WTC11 (cell line): Measurements from ENCODE around the gene PNMA8B. TPM values are rescaled to one million over a fixed set of nuclear protein-coding genes. Genes with fewer than 3 reads are reported as not detected.

Source experiments
- ATAC-seq: fragments of 200-7000 bp; cut with Tn5 transposase; 2 replicates; pipeline ENCODE4 v1.10.0; 2021; ENCODE audit warnings: mild to moderate bottlenecking, moderate library complexity
- CTCF ChIA-PET: fragments of 300-600 bp; sonication (Branson Sonifier 250); formaldehyde crosslinking; loops from one replicate; lab custom pipeline; 2021; ENCODE audit warnings: antibody characterized with exemption; lab: Charles Lee
- POLR2A ChIA-PET: fragments of 350-600 bp; sonication (Branson Sonifier 250); formaldehyde crosslinking; loops from one replicate; lab custom pipeline; 2021; ENCODE audit warnings: antibody characterized with exemption; lab: Charles Lee
- DNase-seq: peaks from one replicate; pipeline ENCODE4 v3.0.0; 2021; ENCODE audit warnings: low spot score
- H3K27ac Mint-ChIP-seq: 2 replicates; pipeline ENCODE4 v1.8.0; 2021; ENCODE audit warnings: mixed read lengths
- H3K27me3 Mint-ChIP-seq: 2 replicates; pipeline ENCODE4 v1.8.0; 2021; ENCODE audit warnings: low read depth, mild to moderate bottlenecking, moderate library complexity, mixed read lengths
- H3K36me3 Mint-ChIP-seq: 2 replicates; pipeline ENCODE4 v1.8.0; 2021; ENCODE audit warnings: mixed read lengths
- H3K4me1 Mint-ChIP-seq: 2 replicates; pipeline ENCODE4 v1.8.0; 2022; ENCODE audit warnings: mixed read lengths
- H3K4me3 Mint-ChIP-seq: 2 replicates; pipeline ENCODE4 v1.8.0; 2021; ENCODE audit warnings: mild to moderate bottlenecking, moderate library complexity, mixed read lengths
- H3K9me3 Mint-ChIP-seq: 2 replicates; pipeline ENCODE4 v1.8.0; 2021; ENCODE audit warnings: mixed read lengths
- ATF3 ChIP-seq: sonication (generic); formaldehyde crosslinking; conservative IDR thresholded peaks from 2 replicates; pipeline ENCODE4 v1.8.1; 2022; ENCODE audit warnings: mild to moderate bottlenecking, missing genetic modification reagents
- CBFB ChIP-seq: sonication (generic); formaldehyde crosslinking; IDR thresholded peaks from 2 replicates; pipeline ENCODE4 v1.8.1; 2022; ENCODE audit warnings: mild to moderate bottlenecking, low read depth, missing genetic modification reagents
- CREB1 ChIP-seq: sonication (generic); formaldehyde crosslinking; IDR thresholded peaks from 2 replicates; pipeline ENCODE4 v1.8.0; 2023; ENCODE audit warnings: mild to moderate bottlenecking, missing genetic modification reagents
- ELF4 ChIP-seq: sonication (generic); formaldehyde crosslinking; IDR thresholded peaks from 2 replicates; pipeline ENCODE4 v1.8.1; 2022; ENCODE audit warnings: low read depth, mild to moderate bottlenecking, moderate library complexity, missing genetic modification reagents
- GTF2I ChIP-seq: fragments of 250-450 bp; sonication (Bioruptor Pico); conservative IDR thresholded peaks from 2 replicates; pipeline ENCODE4 v1.4.0; 2021; ENCODE audit warnings: mild to moderate bottlenecking
- HMGA2 ChIP-seq: fragments of 250-450 bp; sonication (Bioruptor Pico); IDR thresholded peaks from 2 replicates; pipeline ENCODE4 v1.4.0; 2021; ENCODE audit warnings: mild to moderate bottlenecking, moderate library complexity
- IRF2 ChIP-seq: sonication (generic); formaldehyde crosslinking; IDR thresholded peaks from 2 replicates; pipeline ENCODE4 v1.8.0; 2022; ENCODE audit warnings: low read depth, missing genetic modification reagents, borderline replicate concordance
- NFATC4 ChIP-seq: fragments of 250-450 bp; sonication (Bioruptor Pico); IDR thresholded peaks from 2 replicates; pipeline ENCODE4 v1.9.0; 2021; ENCODE audit warnings: mild to moderate bottlenecking
- NFYB ChIP-seq: sonication (generic); formaldehyde crosslinking; conservative IDR thresholded peaks from 2 replicates; pipeline ENCODE4 v1.8.0; 2022; ENCODE audit warnings: low read depth, missing genetic modification reagents
- PRRX2 ChIP-seq: fragments of 250-450 bp; sonication (Bioruptor Pico); IDR thresholded peaks from 2 replicates; pipeline ENCODE4 v1.8.0; 2021; ENCODE audit warnings: mild to moderate bottlenecking
- RORB ChIP-seq: fragments of 250-450 bp; sonication (Bioruptor Pico); IDR thresholded peaks from 2 replicates; pipeline ENCODE4 v1.9.0; 2021; ENCODE audit warnings: mild to moderate bottlenecking
- SMAD3 ChIP-seq: sonication (generic); formaldehyde crosslinking; IDR thresholded peaks from 2 replicates; pipeline ENCODE4 v1.8.0; 2022; ENCODE audit warnings: missing genetic modification reagents, mild to moderate bottlenecking, borderline replicate concordance
- SOX15 ChIP-seq: fragments of 250-450 bp; sonication (Bioruptor Pico); IDR thresholded peaks from 2 replicates; pipeline ENCODE4 v1.9.0; 2021; ENCODE audit warnings: mild to moderate bottlenecking
- TP53 ChIP-seq: sonication (generic); formaldehyde crosslinking; IDR thresholded peaks from 2 replicates; pipeline ENCODE4 v1.8.1; 2023; ENCODE audit warnings: mild to moderate bottlenecking, missing genetic modification reagents
- ZBTB21 ChIP-seq: sonication (generic); formaldehyde crosslinking; IDR thresholded peaks from 2 replicates; pipeline ENCODE4 v1.8.1; 2023; ENCODE audit warnings: mild to moderate bottlenecking, missing genetic modification reagents, borderline replicate concordance
- ZMAT4 ChIP-seq: fragments of 250-450 bp; sonication (Bioruptor Pico); IDR thresholded peaks from 2 replicates; pipeline ENCODE4 v1.9.0; 2021; ENCODE audit warnings: mild to moderate bottlenecking
- total RNA-seq: library from RNA; stranded (reverse); gene quantifications from 3 replicates; pipeline ENCODE4 v1.2.3, GENCODE V29; 2021
- TF ChIP-seq, protein P1 (sequence below): sonication (generic); formaldehyde crosslinking; IDR thresholded peaks from 2 replicates; pipeline ENCODE4 v1.8.0; 2022; ENCODE audit warnings: mild to moderate bottlenecking, missing genetic modification reagents
- TF ChIP-seq, protein P2 (sequence below): sonication (generic); formaldehyde crosslinking; IDR thresholded peaks from 2 replicates; pipeline ENCODE4 v1.8.1; 2022; ENCODE audit warnings: low read depth, missing genetic modification reagents, borderline replicate concordance
- TF ChIP-seq, protein P3 (sequence below): fragments of 250-450 bp; sonication (Bioruptor Pico); IDR thresholded peaks from 2 replicates; pipeline ENCODE4 v1.9.0; 2021; ENCODE audit warnings: mild to moderate bottlenecking, borderline replicate concordance
- TF ChIP-seq, protein P4 (sequence below): sonication (generic); formaldehyde crosslinking; IDR thresholded peaks from 2 replicates; pipeline ENCODE4 v1.8.0; 2022; ENCODE audit warnings: mild to moderate bottlenecking, missing genetic modification reagents
- TF ChIP-seq, protein P5 (sequence below): sonication (generic); formaldehyde crosslinking; IDR thresholded peaks from 2 replicates; pipeline ENCODE4 v1.8.1; 2023; ENCODE audit warnings: mild to moderate bottlenecking, missing genetic modification reagents
- TF ChIP-seq, protein P6 (sequence below): fragments of 250-450 bp; sonication (Bioruptor Pico); IDR thresholded peaks from 2 replicates; pipeline ENCODE4 v1.9.0; 2021; ENCODE audit warnings: moderate library complexity, mild to moderate bottlenecking, inconsistent platforms, borderline replicate concordance

The PNMA8B gene
- total RNA-seq, 1 experiment from 2014 or later: 2.8 TPM

GRCh38 chr19:46474211-46474610, 21.5 kb downstream of the PNMA8B start (continued):
- TF ChIP-seq, protein P1, sequence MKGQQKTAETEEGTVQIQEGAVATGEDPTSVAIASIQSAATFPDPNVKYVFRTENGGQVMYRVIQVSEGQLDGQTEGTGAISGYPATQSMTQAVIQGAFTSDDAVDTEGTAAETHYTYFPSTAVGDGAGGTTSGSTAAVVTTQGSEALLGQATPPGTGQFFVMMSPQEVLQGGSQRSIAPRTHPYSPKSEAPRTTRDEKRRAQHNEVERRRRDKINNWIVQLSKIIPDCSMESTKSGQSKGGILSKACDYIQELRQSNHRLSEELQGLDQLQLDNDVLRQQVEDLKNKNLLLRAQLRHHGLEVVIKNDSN (CRISPR knock-in tag): no peak
- TF ChIP-seq, protein P2, sequence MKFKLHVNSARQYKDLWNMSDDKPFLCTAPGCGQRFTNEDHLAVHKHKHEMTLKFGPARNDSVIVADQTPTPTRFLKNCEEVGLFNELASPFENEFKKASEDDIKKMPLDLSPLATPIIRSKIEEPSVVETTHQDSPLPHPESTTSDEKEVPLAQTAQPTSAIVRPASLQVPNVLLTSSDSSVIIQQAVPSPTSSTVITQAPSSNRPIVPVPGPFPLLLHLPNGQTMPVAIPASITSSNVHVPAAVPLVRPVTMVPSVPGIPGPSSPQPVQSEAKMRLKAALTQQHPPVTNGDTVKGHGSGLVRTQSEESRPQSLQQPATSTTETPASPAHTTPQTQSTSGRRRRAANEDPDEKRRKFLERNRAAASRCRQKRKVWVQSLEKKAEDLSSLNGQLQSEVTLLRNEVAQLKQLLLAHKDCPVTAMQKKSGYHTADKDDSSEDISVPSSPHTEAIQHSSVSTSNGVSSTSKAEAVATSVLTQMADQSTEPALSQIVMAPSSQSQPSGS (CRISPR knock-in tag): no peak
- TF ChIP-seq, all 79 proteins: peak for 0

DNA sequence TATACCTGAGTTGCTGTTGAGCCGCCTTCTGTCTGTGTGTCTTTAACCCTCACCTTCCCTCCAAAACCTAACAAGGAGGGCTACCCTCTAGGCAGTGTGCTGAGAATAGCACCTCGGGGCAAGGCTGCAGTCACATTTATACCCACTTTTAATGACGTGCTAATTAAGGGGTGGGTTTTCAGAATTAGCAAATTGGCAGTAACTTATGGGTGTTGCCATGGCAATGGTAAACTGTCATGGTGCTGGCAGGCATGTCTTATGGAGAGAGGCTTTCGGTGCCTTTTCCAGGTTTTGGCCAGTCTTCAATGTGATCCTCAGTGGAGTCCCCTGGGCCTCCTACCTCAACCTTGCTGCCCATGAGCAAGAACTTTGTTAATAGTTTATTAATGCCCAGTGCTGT, 23.1 kb downstream of the PNMA8B start:
- H3K27me3 Mint-ChIP-seq: peaks cover 21% of the 10 kb centered on the region
- CTCF ChIA-PET: interaction anchor here (1.2 to 2.4 kb wide), 2 partner anchors 68 to 70 kb away, joined by 3 to 14 read pairs; no protein-coding TSS in a partner anchor
- H3K9me3 Mint-ChIP-seq: no peaks in the 10 kb centered on the region
- peak overlapping the region; percentile 25 for H3K4me3 Mint-ChIP-seq
- DNase-seq (no peak), ATAC-seq (no peak)
- peaks cover 22% of the 10 kb centered on the region for H3K36me3 Mint-ChIP-seq
- H3K27ac Mint-ChIP-seq: no peak overlapping the region
- H3K4me1 Mint-ChIP-seq: peaks cover 11% of the 10 kb centered on the region
- POLR2A ChIA-PET: no interaction called here
- TF ChIP-seq TP53: no peak
- no peak for TF ChIP-seq HMGA2 (CRISPR knock-in tag)
- no peak for TF ChIP-seq CREB1 (CRISPR knock-in tag)
- no peak for TF ChIP-seq ZBTB21 (CRISPR knock-in tag)
- TF ChIP-seq GTF2I (CRISPR knock-in tag): no peak
- TF ChIP-seq, protein P3, sequence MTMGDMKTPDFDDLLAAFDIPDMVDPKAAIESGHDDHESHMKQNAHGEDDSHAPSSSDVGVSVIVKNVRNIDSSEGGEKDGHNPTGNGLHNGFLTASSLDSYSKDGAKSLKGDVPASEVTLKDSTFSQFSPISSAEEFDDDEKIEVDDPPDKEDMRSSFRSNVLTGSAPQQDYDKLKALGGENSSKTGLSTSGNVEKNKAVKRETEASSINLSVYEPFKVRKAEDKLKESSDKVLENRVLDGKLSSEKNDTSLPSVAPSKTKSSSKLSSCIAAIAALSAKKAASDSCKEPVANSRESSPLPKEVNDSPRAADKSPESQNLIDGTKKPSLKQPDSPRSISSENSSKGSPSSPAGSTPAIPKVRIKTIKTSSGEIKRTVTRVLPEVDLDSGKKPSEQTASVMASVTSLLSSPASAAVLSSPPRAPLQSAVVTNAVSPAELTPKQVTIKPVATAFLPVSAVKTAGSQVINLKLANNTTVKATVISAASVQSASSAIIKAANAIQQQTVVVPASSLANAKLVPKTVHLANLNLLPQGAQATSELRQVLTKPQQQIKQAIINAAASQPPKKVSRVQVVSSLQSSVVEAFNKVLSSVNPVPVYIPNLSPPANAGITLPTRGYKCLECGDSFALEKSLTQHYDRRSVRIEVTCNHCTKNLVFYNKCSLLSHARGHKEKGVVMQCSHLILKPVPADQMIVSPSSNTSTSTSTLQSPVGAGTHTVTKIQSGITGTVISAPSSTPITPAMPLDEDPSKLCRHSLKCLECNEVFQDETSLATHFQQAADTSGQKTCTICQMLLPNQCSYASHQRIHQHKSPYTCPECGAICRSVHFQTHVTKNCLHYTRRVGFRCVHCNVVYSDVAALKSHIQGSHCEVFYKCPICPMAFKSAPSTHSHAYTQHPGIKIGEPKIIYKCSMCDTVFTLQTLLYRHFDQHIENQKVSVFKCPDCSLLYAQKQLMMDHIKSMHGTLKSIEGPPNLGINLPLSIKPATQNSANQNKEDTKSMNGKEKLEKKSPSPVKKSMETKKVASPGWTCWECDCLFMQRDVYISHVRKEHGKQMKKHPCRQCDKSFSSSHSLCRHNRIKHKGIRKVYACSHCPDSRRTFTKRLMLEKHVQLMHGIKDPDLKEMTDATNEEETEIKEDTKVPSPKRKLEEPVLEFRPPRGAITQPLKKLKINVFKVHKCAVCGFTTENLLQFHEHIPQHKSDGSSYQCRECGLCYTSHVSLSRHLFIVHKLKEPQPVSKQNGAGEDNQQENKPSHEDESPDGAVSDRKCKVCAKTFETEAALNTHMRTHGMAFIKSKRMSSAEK (CRISPR knock-in tag): no peak
- TF ChIP-seq ATF3 (CRISPR knock-in tag): no peak
- TF ChIP-seq SMAD3 (CRISPR knock-in tag): no peak
- TF ChIP-seq NFATC4 (CRISPR knock-in tag): no peak
- no peak for TF ChIP-seq IRF2
- no peak for TF ChIP-seq ELF4 (CRISPR knock-in tag)
- no peak for TF ChIP-seq NFYB (CRISPR knock-in tag)
- TF ChIP-seq CBFB (CRISPR knock-in tag): no peak

DNA sequence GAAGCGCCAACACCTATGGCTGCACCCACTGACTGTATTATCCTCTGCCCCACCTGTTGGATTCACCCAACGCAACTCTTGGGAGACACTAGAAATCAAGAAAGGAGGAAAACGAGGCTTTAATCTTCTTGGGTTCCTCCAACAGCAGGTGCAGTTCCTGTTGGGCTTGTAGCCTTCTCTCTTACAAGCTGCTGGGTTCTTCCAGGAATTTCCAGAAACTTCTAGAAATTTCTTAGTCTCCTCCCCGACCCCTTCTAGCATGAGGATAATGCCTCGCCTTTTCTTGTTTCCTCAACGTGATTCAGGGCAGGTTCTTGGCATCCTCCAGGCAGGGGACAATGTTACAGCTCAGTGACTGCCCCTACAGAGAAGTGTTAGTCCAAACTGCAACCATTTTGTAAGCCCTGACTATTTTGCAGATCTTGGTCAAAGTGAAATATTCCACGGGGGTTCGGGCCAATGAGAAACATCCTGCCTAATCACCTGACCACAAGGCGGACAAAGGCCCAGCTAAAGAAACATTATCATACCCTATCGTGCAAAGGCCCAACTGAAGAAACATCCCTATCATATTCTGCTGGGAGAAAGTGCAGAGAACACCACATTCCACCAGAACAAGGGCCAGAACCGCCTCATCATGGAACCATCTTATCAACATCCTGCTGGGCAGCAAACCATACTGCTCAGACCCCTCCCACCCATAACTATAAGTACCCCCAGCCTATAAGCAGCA, 23.7 kb downstream of the PNMA8B start:
- no peak for ATAC-seq
- no peak for DNase-seq
- H3K4me3 Mint-ChIP-seq: peak overlapping the region; percentile 77
- CTCF ChIA-PET: interaction anchor here (1.2 to 1.4 kb wide), 2 partner anchors 67 to 443 kb away, joined by 3 read pairs; no protein-coding TSS in a partner anchor
- no peaks in the 10 kb centered on the region for H3K9me3 Mint-ChIP-seq
- H3K4me1 Mint-ChIP-seq: peaks cover 11% of the 10 kb centered on the region
- H3K27ac Mint-ChIP-seq: no peak overlapping the region
- POLR2A ChIA-PET: no interaction called here
- peaks cover 21% of the 10 kb centered on the region for H3K27me3 Mint-ChIP-seq
- H3K36me3 Mint-ChIP-seq: peaks cover 27% of the 10 kb centered on the region
- no peak for TF ChIP-seq SMAD3 (CRISPR knock-in tag)
- TF ChIP-seq PRRX2 (CRISPR knock-in tag): no peak
- no peak for TF ChIP-seq ZMAT4 (CRISPR knock-in tag)
- TF ChIP-seq, protein P4, sequence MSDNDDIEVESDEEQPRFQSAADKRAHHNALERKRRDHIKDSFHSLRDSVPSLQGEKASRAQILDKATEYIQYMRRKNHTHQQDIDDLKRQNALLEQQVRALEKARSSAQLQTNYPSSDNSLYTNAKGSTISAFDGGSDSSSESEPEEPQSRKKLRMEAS (CRISPR knock-in tag): no peak
- TF ChIP-seq CREB1 (CRISPR knock-in tag): no peak
- no peak for TF ChIP-seq SOX15
- TF ChIP-seq RORB (CRISPR knock-in tag): no peak
- TF ChIP-seq ZBTB21 (CRISPR knock-in tag): no peak
- TF ChIP-seq, protein P5, sequence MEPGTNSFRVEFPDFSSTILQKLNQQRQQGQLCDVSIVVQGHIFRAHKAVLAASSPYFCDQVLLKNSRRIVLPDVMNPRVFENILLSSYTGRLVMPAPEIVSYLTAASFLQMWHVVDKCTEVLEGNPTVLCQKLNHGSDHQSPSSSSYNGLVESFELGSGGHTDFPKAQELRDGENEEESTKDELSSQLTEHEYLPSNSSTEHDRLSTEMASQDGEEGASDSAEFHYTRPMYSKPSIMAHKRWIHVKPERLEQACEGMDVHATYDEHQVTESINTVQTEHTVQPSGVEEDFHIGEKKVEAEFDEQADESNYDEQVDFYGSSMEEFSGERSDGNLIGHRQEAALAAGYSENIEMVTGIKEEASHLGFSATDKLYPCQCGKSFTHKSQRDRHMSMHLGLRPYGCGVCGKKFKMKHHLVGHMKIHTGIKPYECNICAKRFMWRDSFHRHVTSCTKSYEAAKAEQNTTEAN (CRISPR knock-in tag): no peak
- TF ChIP-seq, protein P6, sequence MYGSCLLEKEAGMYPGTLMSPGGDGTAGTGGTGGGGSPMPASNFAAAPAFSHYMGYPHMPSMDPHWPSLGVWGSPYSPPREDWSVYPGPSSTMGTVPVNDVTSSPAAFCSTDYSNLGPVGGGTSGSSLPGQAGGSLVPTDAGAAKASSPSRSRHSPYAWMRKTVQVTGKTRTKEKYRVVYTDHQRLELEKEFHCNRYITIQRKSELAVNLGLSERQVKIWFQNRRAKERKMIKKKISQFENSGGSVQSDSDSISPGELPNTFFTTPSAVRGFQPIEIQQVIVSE (CRISPR knock-in tag): no peak
